TTC549 (cell line): ENCODE measurements around the gene MROH2A.
A peak's percentile ranks its signal among the peaks of the same experiment; 100 is the strongest.
"Not testable (repeated sequence)": the region's sequence is repeated elsewhere in the genome, so short reads cannot be mapped to it uniquely, and the experiment has no call there.

ENCODE experiments used
- FAIRE-seq: peaks from 2 replicates; lab custom pipeline; 2012; peaks lifted over from hg19 to GRCh38; lab: Jason Lieb, UNC

MROH2A gene

GRCh38 chr2:233854241-233854981 is 76.3 kb downstream of the MROH2A start, which contains the start of gene HJURP:
Gene HJURP, minus strand, starts transcription at chr2:233854535. Its CDS starts 35 bp downstream, at chr2:233854500.
- FAIRE-seq = peak; percentile 93

- FAIRE-seq = no peak
Observed at GRCh38 chr2:233855345-233855744, 77.2 kb downstream of the MROH2A start.

- FAIRE-seq = no peak
Observed at GRCh38 chr2:233856184-233856583, 78.1 kb downstream of the MROH2A start.

GRCh38 chr2:233857511-233858141 is 79.5 kb downstream of the MROH2A start:
- no peak for FAIRE-seq

- FAIRE-seq = no peak
Observed at GRCh38 chr2:233858331-233858730, 80.2 kb downstream of the MROH2A start.

- FAIRE-seq = no peak
Observed at GRCh38 chr2:233862261-233862768, 84.2 kb downstream of the MROH2A start.

- no peak for FAIRE-seq
Observed at GRCh38 chr2:233865838-233866237, 87.7 kb downstream of the MROH2A start.

- FAIRE-seq = no peak
Observed at GRCh38 chr2:233866479-233866878, 88.3 kb downstream of the MROH2A start.

GRCh38 chr2:233867993-233868532 is 89.9 kb downstream of the MROH2A start, which contains the start of gene MSL3B:
Gene MSL3B, minus strand, starts transcription at chr2:233868386.
- no peak for FAIRE-seq

GRCh38 chr2:233871432-233871831 is 93.3 kb downstream of the MROH2A start:
- FAIRE-seq = no peak

GRCh38 chr2:233872125-233872524 is 94.0 kb downstream of the MROH2A start:
- FAIRE-seq = not testable (repeated sequence)

- FAIRE-seq = no peak
Observed at GRCh38 chr2:233882353-233882752, 104.2 kb downstream of the MROH2A start.
